GM21737 (cell line): ENCODE results near the gene DSC1.

Source experiments
- ATAC-seq: cut with Tn5 transposase; IDR thresholded peaks from one replicate; pipeline ENCODE4 v1.9.1; 2021; ENCODE audit warnings: mild to moderate bottlenecking, moderate library complexity; ENCODE audit not compliant: unreplicated experiment

The DSC1 gene

DNA sequence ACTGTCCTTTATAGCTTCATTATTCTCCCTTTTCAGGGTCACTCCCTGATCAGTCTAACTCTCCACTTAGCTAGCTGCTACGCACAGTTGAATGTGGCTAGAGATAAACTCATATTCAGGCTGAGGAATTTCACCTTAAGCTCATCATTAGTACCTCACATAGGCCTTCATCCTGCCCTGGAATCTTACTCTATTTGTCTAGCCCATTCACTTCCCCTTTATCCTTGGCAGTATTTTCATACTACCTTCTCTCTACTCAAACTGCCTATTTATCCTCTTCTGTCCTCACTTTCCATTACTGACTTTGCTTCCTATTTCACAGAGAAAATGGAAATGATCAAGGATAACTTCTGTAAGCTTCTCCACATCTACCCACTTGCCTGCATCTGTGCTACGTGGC lies 49.9 kb downstream of the DSC1 start:
- ATAC-seq: no peak

DNA sequence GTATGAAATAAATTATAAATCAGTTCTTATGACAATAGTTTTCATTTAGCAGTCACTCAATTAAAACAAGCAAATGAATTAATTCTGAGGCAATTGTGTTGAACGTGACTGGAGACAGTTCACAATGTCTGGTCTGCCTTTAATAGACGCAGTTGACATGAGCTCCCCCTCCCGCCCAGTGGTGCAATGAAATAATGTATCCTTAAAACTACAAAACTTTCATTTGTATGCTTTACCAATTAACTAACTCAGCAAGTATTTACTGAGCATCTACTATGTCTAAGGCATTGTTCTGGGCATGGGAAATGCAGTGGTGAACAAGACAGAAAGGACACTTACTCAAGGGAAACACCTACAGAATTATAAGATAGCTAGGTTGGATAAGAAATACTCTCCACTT lies 56.9 kb downstream of the DSC1 start:
- no peak for ATAC-seq

DNA sequence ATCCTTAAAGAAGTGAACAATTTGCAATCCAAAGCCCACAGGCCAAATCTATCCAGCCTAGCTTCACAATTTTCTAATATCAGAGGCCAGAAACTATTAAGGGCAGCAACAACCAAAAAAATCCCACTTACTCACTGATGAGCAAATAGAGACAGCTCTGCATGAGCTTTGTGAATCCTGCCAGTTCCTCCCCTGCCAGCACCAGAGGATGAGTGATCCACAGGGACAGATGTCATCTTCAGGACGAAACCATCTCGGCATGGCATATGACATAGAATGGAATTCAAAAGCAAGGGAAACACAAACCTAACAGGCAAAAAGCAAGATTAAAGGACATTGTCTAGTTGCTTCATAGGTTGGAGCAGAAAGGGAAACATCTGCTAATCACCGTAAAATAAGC lies 58.2 kb downstream of the DSC1 start:
- ATAC-seq: no peak

DNA sequence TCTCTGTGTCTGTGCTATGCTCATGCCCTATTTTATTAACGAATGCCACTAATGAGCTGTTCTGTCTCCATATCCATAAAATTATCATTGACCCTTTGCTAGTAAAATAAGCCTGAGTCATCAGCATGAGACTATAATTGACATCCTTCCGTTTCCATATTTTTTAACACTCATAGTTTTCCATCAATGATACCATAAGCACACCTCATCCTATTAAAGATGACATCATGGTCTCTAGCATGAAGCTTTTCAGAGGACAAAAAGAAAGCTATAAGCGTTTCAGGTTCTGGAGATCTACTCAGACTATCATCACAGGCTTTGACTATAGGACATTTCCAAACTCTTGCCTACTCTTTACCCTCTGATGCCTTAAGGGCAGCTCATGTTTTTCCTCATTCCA lies 59.2 kb downstream of the DSC1 start:
- ATAC-seq: no peak

DNA sequence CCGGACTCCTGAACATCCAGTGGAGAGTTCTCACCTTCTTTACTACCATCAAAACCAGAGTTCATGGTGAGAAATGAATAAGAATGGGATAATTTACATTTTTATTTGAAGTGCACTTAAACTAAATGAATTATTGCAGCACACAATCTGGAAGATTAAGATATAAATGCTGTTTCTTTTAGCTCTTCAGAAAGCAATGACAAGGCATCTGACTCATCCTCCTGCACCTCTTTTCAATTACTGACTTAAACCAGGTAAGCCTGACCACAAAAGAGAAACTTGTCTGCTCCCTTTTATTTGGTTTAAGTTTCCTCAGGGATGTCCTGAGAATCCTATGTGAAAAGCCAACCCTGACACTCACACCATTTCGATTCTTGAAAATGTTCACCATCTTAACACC lies 59.7 kb downstream of the DSC1 start:
- no peak for ATAC-seq

DNA sequence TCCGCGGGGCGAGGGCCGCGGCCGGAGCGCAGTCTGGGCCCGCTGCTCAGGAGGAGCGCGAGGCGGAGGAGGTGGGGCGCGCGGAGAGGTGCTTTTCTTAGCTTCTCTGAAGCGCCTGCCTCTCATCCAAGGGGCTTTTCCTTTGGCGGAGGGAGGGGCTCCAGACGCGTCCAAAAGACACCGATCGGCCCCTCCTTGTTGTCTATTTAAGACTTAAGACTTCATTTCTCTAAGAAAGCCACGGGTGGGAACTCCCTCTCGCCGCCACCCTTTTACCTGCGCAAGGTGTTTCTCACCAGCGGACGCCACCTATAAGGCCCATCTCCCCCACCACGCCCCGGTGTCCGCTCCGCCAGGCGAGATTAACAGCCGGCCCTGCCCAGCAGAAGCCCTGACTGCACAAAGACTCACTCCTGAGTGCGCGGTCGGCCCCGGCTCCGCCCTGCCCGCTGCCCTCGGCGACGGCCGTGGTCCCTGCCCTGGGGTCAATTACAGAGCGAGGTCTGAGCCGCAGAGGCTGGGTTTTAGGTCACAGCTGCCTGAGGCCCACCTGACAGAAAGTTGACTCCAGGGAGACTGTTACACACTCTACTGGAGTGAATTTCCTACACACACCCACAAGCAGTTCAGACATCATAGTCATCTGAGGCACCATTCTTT lies 60.5 kb downstream of the DSC1 start, which contains the start of gene DSC2:
Gene DSC2, minus strand, starts transcription at position 397 of the 660 bp plus-strand sequence. CDS start 450 bp downstream, outside the sequence.
- no peak for ATAC-seq

DNA sequence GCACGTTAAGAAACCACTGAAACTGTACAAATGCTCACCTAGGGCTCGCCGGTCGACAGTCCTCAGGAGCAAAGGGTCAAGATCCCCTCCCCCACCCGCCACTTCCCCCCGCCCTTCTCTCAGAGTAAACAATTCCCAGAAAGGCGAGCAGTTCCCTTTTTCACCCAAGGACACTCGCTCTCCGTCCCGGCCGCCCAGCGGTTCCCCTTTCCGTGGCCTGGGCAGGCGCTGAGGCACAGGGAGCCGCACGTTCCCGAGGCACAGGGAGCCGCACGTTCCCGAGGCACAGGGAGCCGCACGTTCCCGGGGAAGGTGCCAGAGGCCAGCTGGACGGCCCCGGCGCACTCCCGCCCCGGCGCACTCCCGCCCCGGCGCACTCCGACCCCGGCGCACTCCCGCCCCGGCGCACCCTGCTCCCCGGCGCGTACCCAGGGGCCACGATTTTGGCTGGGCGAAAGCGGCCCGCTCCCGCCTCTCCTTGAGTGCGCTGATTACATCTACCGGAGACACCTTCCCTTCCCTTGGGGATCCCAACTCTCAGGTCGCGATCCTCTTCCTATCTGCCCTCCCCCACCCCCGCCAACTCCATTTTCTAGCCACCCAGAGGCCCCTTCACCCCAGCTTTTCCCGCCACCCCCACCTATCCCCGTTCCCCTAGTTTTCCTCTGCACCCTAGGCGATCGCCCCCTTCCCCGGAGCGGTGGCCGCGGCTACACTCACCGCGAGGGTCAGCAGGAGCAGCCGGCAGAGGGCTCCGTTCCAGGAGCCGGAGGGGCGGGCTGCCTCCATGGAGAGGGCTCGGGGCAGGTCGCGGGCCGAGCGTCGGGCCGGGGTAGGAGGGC lies 61.3 kb downstream of the DSC1 start:
- ATAC-seq: no peak

DNA sequence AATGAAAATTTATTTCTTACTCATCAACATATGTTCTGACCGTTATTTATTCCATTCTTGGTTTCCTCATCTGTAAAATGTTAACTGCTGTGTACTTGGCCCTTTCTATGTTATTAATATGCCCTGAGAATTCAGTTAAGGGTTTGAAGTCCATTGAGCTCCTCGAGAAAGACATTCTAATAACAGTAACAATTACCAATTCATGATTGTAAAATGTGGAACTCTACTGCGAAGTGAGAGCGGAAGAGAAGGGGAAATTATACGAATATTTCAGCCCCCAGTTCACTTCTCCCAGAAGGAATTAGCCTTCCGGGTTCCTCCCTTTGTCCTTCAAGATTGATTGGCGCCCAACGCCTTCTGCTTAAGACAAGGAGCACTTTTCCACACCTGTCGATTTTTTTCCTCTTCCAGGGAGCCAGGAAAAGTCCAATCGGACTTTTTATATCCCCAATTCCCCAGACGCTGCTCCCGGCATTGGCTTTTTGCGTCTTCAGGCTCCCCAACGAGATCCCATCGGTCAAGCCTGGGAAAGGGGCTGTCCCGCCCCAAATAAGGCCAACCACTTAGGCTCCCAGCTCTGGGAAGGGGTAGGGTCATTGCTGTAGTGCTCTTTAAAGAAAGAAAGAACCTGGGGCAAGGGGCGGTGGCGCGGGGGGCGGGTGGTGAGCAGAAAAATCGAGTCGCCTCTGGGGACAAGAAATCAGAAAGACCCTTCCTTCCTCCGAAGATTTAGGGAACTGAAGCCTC lies 62.0 kb downstream of the DSC1 start:
- ATAC-seq: no peak

DNA sequence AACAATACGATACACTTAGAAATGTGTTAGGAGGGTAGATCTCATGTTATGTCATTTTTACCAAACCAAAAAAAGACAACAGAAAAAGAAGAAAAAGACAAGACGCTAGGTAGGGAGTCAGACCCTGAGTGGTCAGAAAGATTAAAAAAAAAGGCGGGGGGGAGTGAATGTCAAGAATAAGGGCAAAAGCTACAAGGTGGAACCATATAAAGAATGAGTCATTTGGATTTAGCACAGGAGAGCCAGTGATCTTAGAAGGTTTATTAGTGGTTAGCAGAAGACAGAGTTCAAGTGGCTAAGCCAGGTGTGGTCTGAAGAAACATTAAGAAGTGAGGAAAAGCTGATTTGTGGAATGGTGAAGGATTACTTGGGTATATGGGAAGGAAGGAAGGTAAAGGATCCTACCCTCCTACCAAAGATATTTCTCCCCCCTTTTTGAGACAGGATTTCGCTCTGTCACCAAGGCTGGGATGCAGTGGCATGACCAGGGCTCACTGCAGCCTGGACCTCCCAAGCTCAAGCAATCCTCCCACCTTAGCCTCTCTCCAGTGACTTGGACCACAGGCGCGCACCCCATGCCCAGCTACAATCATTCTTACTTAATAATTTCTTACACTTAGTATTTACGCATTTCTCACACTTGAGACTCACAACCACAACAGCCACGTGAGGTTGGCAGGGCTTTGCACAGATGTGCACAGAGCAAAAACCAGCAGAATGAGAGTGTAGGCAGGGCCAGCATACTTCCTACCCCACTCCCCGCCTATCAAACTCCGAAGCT lies 63.0 kb downstream of the DSC1 start:
- no peak for ATAC-seq

DNA sequence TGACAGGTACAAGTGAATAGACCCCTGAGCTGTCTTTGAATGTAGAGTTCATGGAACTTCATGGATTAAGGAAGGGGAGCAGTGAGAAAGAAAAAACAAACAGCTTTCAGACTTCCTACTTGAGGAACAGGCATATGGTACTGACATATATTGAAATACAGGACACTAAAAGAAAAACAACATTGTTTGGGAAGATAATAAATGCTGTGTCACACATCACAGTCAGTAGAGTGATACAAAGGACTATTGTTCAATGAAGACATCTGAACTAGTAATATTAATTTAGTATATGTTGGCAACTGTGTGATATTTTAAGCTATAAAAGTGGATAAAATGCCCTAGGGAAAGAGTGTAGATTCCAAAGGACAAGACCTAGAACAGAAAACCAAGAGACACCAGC lies 63.8 kb downstream of the DSC1 start:
- ATAC-seq: no peak

DNA sequence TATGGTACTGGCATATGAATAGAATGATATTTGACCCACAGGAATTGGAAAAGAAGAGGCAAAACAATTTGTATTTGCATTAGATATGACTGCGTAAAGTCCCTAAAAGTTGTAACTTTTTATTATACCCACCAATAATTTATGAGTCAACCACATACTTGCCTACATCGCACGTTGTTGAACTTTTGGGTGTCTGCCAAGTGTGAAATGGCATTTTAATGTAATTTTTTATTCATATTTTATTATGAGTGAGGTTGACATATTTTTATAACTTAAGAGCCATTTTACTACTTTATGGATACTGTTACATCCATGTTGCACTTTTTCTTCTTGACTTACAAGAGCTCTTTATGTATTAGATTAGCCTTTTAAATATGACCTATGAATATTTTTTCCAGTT lies 65.0 kb downstream of the DSC1 start:
- ATAC-seq: no peak

DNA sequence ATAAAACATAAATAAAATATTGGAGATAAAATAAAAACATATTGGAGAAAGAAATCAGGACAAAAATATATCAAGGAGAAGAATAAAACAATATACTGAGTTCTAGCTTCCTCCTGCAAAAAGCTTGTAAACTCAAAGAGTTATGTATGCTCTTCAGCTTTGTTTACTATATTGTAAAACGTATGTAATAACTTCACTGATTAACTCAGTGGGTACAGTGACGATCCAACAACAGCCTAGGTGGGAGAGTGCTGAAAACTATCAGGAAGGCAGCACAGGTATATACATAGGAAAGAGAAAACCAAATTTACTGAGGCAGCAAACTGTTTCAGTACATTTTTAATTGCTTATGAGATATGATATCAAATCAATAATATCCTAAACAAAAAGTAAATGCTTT lies 68.8 kb downstream of the DSC1 start:
- no peak for ATAC-seq

DNA sequence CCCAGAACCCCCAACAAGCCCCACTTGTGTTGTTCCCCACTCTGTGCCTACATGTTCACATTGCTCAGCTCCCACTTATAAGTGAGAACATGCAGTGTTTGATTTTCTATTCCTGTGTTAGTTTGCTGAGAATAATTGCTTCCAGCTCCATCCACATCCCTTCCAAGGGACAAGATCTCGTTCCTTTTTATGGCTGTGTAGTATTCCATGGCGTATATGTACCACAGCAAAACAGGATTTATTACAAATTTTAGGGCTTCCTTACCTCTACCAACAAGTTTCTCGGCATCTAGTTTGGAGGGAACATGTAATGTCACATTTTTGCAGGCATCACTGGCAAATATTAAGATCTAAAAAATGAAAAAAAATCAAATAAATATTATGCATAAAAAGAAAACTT lies 69.4 kb downstream of the DSC1 start:
- ATAC-seq: no peak

DNA sequence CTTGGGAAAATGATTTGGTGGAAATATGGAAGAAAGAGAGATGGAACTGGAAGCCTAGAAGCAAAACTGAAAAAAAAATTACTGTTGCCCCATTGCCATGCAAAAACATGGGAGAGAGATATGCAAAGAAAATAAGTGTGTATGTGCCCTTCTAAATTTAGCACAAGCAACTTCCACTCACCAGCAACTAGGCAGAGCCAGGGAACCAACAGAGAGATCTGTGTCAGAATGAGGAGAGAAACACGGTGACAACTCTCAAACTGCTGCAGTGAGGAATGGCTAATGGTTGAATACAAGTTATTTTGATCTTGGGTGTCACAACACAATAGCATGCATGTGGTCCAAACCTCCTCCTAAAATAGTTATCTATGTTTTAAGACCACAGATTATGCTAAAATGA lies 71.3 kb downstream of the DSC1 start:
- no peak for ATAC-seq

DNA sequence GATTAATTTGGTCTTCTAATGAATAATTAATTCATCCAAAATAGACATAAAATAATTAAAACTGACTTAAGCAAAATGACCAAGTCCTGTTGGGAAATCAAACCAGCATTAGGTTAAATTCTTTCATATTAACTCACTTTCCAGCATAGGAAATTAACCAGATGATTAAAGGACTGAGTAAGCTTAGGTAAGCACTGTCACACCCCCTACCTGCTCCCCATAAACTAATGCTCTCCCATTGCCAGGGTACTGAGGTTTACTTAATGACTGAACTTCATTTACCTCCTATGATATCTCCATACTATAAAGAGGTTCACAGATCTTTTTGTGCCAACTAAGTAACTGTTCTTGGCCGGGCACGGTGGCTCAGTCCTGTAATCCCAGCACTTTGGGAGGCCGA lies 74.1 kb downstream of the DSC1 start:
- no peak for ATAC-seq

DNA sequence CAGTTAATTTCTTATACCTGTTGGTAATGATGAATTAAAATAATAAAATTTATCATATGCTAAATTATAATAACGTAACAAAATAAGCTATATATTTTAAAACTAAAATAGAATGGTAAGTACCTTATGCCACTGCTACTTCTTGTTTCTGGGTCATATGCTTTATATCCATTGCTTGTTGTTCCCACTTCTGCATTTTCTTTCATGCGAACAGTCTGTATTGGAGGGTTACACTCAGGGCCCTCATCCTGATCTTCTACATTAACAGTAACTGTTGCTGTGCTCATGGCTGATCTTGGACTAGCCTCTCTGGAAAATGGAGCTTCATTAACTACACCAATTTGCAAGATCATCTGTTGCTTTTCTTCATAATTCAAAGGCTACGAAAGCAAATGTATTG lies 82.7 kb downstream of the DSC1 start:
- ATAC-seq: no peak
